ENCODE data around the gene TLE1. TPM values are rescaled to one million over a fixed set of nuclear protein-coding genes. Genes with fewer than 3 reads are reported as not detected.
"Not testable (repeated sequence)": the region's sequence is repeated elsewhere in the genome, so short reads cannot be mapped to it uniquely, and the experiment has no call there.

TLE1 gene
- polyA plus RNA-seq, 3 donors: 25.9 to 64.7 (median 43.6) TPM

DNA sequence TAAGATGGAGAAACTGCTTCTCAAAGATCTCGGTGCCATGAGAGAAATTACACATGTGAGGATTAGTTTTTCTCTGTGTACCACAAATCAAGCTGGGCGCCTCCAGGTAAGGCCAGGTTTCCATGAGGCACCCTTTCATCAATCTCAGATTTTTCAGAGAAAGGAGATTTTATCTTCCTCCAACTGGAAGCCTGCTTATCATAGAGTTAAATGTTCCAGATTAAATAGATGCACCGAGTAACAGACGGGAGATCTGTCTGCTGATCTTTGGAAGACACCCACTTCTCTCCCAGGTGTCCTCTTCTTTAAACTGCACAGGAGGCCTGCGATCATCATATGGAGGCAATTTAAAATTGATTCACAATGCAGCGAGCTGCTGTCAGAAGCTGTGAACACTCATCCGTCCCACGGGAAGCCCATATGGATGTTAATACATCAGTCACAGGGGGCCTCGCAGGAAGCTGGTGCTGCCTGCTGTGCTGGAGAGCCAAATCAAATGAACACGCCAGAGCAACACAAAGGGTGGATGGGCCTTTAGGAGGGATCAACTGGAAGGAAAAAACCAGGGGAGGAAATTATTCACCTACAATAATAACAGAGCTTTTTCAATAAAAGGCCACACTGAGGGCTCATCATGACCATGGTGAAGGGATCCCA lies 93.3 kb downstream of the TLE1 start:
- 77 to 86% (median 78%) methylated on average over 10 of the region's 10 CpGs for WGBS, 3 donors
- H3K27ac ChIP-seq (ENCODE audit: low read depth, low read length): no peak overlapping the region

GRCh38 chr9:81595293-81595692 lies 94.1 kb downstream of the TLE1 start:
- not testable (repeated sequence) for H3K27ac ChIP-seq (ENCODE audit: low read depth, low read length)
- WGBS, 3 donors: 89 to 92% (median 90%) methylated on average over 10 of the region's 10 CpGs

GRCh38 chr9:81594415-81594814 lies 94.9 kb downstream of the TLE1 start:
- WGBS, 3 donors: 64 to 92% (median 75%) methylated on average over 5 of the region's 5 CpGs
- H3K27ac ChIP-seq (ENCODE audit: low read depth, low read length): no peak overlapping the region

DNA sequence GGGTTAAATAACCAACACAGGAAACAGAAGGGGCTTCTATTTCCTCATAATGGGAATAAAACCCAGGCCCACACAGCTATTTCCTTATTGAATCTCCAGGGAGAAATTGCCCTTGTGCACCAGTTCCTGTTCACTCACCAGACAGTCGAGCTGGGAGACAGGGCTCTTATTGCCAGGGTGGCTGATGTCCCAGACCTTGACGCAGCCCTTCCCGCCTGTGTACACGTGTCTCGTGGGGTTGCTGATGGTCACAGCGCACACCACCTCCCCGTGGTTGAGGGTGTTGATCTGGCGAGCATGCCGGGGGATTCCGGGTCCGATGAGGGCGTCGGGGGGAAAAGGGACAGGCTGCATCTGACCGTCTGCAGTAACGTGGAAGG lies 96.5 kb downstream of the TLE1 start:
- H3K27ac ChIP-seq (ENCODE audit: low read depth, low read length): no peak overlapping the region
- 39 to 80% (median 43%) methylated on average over 15 of the region's 15 CpGs for WGBS, 3 donors

- 90 to 100% (median 96%) methylated on average over 8 to 11 of the region's 12 CpGs for WGBS, 3 donors
- no peak overlapping the region for H3K27ac ChIP-seq (ENCODE audit: low read depth, low read length)
Measured at GRCh38 chr9:81591791-81592190, 97.6 kb downstream of the TLE1 start.

DNA sequence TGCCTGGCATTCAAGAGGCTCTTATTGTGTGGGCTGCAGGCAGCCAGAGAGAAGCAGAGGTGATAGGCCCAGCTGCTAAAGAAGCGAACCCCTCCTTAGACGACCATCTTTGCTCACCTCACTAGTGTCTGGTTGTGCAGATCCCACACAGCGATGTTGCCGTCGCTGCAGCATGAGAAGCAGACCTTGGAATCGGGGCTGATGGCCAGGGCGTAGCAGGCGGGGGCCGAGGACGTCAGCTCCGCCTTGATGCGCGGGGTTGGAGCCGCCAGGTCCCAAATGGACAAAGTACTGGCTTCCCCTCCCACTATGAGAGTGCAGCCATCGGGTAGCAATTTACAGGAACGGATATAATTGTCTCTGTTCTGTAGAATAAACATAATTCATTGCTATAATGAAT lies 98.7 kb downstream of the TLE1 start:
- no peak overlapping the region for H3K27ac ChIP-seq (ENCODE audit: low read depth, low read length)
- 93 to 97% (median 95%) methylated on average over 16 of the region's 16 CpGs for WGBS, 3 donors

- WGBS, 3 donors: 90 to 98% (median 98%) methylated on average over 9 of the region's 9 CpGs
- H3K27ac ChIP-seq (ENCODE audit: low read depth, low read length): no peak overlapping the region
Measured at GRCh38 chr9:81589819-81590218, 99.5 kb downstream of the TLE1 start.

DNA sequence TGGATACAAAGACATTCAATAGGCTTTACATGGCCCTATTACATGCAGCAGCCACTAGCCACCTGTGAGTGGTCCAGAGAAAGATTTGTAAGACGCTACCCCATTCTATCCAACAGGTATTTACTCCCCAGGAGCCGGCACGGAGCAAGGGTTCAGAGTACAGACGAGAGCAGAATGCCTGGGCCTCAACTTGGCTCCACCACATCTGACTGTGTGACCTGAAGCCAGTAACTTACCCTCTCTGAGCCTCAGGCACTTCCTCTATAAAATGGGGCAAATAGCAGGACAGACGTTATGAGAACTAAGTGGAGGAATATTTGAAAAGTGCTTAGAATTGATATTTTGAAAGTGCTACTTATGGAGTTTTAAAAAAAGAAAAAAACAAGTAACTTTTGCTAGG lies 100.0 kb downstream of the TLE1 start:
- 87 to 93% (median 92%) methylated on average over 5 of the region's 5 CpGs for WGBS, 3 donors
- no peak overlapping the region for H3K27ac ChIP-seq (ENCODE audit: low read depth, low read length)

GRCh38 chr9:81588148-81588871 lies 101.0 kb downstream of the TLE1 start:
- 35 to 82% (median 78%) methylated on average over 15 of the region's 15 CpGs for WGBS, 3 donors
- H3K27ac ChIP-seq (ENCODE audit: low read depth, low read length): no peak overlapping the region

GRCh38 chr9:81586786-81587185 lies 102.6 kb downstream of the TLE1 start:
- 85 to 91% (median 88%) methylated on average over 1 of the region's 1 CpG for WGBS, 3 donors
- H3K27ac ChIP-seq (ENCODE audit: low read depth, low read length): no peak overlapping the region

GRCh38 chr9:81585191-81585763 lies 104.1 kb downstream of the TLE1 start:
- H3K27ac ChIP-seq (ENCODE audit: low read depth, low read length): no peak overlapping the region
- WGBS, 3 donors: 84 to 91% (median 86%) methylated on average over 11 of the region's 11 CpGs

GRCh38 chr9:81584099-81584498 lies 105.2 kb downstream of the TLE1 start:
- 94 to 97% (median 95%) methylated on average over 8 of the region's 8 CpGs for WGBS, 3 donors
- no peak overlapping the region for H3K27ac ChIP-seq (ENCODE audit: low read depth, low read length)

- no peak overlapping the region for H3K27ac ChIP-seq (ENCODE audit: low read depth, low read length)
- WGBS, 3 donors: 64 to 88% (median 87%) methylated on average over 3 of the region's 3 CpGs
Measured at GRCh38 chr9:81581986-81582385, 107.4 kb downstream of the TLE1 start.

DNA sequence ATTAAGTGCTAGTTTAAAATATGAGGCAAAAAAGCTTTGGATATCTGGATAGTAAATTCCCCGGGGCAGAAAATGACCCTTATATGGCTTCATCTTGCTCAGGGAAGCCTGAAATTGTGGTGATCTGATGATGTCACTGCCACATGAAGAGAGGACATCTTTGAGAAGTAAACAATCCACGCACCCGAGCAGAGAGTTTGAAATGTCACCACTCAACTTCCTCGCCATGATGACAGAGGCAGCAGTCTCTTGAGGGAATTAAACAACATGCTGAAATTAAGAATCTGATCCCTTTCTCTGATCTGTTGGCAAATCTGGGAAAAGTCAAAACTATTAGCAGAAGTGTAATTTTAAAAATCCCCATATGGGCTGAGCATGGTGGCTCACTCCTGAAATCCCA lies 110.0 kb downstream of the TLE1 start:
- WGBS, 3 donors: 78 to 87% (median 82%) methylated on average over 4 of the region's 4 CpGs
- H3K27ac ChIP-seq (ENCODE audit: low read depth, low read length): no peak overlapping the region

GRCh38 chr9:81578606-81579005 lies 110.7 kb downstream of the TLE1 start:
- H3K27ac ChIP-seq (ENCODE audit: low read depth, low read length): no peak overlapping the region

- H3K27ac ChIP-seq (ENCODE audit: low read depth, low read length): no peak overlapping the region
- WGBS, 3 donors: 19 to 40% (median 34%) methylated on average over 2 of the region's 2 CpGs
Measured at GRCh38 chr9:81575956-81576355, 113.4 kb downstream of the TLE1 start.

- no peak overlapping the region for H3K27ac ChIP-seq (ENCODE audit: low read depth, low read length)
- WGBS, 3 donors: 75 to 92% (median 86%) methylated on average over 2 of the region's 2 CpGs
Measured at GRCh38 chr9:81574405-81574804, 114.9 kb downstream of the TLE1 start.

GRCh38 chr9:81573415-81574321 lies 115.7 kb downstream of the TLE1 start:
- 69 to 82% (median 82%) methylated on average over 14 of the region's 14 CpGs for WGBS, 3 donors
- no peak overlapping the region for H3K27ac ChIP-seq (ENCODE audit: low read depth, low read length)

DNA sequence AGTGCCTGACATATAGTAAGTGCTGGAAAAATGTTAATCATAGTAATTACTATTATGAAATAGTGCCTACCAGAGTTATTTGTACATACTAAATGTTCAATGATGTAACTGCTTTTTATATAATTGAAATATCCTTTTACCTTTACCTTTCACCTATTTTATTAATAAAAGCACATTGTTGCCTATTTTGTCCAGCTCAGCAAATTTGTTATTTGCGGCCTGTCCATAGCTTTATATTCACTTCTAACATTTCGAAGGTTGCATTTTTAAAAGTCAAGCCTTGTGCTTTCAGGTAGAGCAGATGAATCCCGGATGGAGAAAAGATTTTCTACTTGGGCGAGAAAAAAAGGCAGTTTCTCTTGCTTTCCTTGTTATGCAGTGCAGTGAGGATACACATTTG lies 119.3 kb downstream of the TLE1 start:
- 94 to 96% (median 94%) methylated on average over 4 of the region's 4 CpGs for WGBS, 3 donors
- no peak overlapping the region for H3K27ac ChIP-seq (ENCODE audit: low read depth, low read length)
